SHP77 (cell line): ENCODE measurements around the gene JAGN1.
"Not testable (repeated sequence)": the region's sequence is repeated elsewhere in the genome, so short reads cannot be mapped to it uniquely, and the experiment has no call there.

Experiments
- DNase-seq, 2 experiments: peaks; one replicate each; lab custom pipeline; 2025; lab: John Stamatoyannopoulos, UW

JAGN1 gene

GRCh38 chr3:9867106-9867505, 23.3 kb upstream of the JAGN1 start:
- no peak for DNase-seq

DNA sequence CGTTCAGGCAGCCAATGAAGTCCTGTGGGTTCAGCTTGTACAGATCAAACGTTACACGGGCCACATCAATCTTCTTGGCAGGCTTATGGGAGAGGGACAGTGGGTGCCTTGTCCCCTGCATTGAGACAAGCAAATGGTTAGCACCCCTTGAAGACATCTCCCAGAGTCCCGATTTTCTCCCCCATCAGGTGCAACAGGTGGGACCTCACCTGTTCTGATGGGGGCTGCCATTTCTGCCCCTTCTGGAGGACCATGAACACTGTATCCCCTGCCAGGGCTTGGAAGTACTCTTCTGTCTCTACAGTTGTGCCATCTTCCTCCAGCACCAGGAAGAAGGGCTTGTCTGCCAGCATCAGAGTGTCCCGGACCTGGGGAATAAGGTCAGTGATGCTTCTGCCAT, 20.5 kb upstream of the JAGN1 start:
- DNase-seq: no peak

DNA sequence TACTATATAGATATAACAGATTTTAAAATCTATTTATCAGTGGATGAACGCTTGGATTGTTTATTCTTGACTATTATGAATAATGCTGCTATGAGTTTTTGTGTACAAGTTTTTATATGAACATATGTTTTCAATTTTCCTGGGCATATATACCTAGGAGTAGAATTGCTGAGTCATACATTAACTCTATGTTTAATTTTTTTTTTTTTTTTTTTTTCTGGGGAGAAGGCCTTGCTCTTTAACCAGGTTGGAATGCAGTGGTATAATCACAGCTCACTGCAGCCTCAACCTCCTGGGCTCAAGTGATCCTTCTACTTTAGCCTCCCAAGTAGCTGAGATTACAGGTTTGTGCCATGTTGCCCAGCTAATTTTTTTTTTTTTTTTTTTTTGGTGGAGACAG, 19.4 kb upstream of the JAGN1 start:
- no peak for DNase-seq

- DNase-seq: not testable (repeated sequence)
Observed at GRCh38 chr3:9872067-9872466, 18.3 kb upstream of the JAGN1 start.

GRCh38 chr3:9875448-9875847, 15.0 kb upstream of the JAGN1 start:
- peak; percentile 23 to 41 for DNase-seq

DNA sequence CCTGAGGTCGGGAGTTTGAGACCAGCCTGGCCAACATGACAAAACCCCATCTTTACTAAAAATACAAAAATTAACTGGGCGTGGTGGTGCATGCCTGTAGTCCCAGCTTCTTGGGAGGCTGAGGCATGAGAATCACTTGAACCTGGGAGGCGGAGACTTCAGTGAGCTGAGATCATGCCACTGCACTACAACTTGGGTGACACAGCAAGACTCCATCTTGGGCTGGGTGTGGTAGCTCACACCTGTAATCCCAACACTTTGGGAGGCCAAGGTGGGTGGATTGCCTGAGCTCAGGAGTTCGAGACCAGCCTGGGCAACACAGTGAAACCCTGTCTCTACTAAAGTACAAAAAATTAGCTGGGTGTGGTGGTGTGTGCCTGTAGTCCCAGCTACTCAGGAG, 14.2 kb upstream of the JAGN1 start:
- DNase-seq: not testable (repeated sequence)

DNA sequence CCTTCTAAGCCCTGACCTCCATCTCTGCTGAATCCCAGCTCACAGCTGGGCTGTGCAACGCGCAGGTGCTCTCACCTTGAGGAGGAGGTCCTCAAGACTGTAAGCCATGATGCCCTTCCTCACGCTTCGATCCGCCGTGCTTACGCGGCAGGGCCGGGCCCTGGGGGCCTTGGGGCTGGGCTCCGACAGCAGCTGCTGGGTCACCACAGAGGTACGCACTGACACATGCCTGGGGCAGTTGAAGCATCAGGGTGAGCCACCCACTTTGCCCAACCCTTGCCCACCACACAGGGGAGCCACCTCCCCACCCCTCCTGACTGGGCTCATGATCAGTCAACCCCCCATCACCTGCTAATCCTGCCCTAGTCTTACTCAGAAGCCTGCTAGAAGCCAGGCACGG, 13.4 kb upstream of the JAGN1 start:
- DNase-seq: no peak

DNA sequence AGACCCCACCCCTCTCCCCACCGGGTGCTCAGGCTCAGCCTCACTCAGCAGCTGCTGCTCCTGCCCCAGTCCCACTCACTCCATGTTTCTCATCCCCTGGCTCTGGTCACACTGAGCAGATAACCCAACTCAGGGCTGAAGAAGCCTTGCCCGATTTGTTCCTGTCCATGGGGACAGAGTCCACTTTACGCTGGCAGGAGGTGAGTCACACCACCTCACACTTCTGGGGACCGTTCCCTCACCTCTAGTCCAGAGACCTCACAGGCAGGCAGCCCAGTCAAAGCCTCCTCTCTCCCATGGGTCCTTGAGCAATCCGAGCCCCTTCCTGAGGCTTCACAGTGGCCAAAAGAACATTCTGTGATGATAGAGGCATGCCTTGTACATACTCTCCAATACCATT, 11.7 kb upstream of the JAGN1 start:
- DNase-seq: no peak

DNA sequence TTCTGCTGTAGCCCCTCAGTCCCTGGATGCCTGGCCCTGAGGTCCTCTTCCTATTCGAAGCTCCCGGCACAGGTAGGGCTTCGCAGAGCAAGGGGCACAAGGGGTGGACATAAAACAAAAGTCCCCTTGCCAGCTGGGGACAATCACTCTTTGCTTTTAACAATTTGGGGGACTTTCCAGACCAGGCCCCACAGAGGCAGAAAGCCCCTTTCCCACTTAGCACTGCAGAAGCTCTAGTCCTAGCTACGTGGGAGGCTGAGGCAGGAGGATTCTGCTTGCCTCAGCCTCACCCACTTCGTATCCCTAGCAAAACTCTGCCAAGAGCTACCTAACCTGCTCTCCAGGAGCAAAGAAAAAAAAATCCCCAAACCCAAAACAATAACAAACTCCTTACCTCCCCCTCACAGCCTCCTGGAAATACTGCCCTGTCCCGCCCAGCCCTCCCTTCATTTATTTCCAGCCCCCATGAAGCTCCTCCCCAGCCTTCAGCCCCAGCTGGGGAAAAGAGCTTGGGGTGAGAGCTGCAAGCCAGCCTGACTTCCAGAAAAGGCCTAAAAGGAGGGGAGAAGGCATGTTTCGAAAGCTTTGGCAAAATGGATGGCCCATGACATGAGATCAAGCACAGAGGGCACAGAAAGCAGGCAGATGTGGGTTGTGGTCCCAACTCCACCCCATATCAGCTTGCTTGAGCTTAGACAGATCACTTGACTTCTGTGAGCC, 10.4 kb upstream of the JAGN1 start, which contains the start of gene CIDEC:
Gene CIDEC, minus strand, starts transcription at position 424 of the 720 bp plus-strand sequence. CDS start 1,767 bp downstream, outside the sequence.
- DNase-seq: no peak

- DNase-seq: peak; percentile 29 to 62
Observed at GRCh38 chr3:9881441-9881840, 9.0 kb upstream of the JAGN1 start.

DNA sequence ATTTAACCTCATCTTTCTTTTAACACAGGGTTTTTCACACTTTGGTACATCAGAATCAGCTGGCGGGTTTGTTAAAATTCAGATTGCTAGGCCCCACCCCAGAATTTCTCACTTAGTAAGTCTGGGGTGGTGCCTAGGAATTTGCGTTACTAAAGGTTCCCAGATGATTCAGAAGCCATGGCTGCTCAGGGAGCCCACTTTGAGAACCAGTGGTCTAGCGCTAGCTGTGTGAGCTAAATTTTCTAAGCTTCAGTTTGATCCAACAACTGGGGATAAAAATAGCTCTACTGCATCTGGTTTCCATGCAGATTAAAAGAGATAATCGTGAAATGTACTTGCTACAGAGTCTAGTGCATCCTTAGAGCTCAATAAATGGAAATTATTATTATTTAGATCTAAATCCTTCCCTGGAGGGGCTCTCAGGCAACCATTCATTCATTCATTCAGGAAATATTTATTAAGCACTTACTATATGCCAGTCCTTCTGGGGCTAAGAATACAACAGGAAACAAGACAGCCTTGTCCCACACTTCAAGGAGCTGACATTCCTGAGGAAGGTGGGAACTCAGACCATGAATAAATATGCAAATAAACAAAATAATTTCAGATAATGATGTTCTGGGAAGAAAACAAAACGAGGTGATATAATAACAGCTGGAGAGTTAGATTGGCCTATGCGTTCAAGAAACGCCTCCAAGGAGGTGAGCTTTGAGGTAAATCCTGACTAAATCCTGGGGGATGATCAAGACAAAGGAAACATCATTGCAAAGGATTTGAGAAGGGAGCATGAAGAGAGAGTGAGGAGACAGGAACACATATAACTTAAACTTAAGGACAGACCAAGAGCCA, 6.5 kb upstream of the JAGN1 start:
- DNase-seq: no peak

DNA sequence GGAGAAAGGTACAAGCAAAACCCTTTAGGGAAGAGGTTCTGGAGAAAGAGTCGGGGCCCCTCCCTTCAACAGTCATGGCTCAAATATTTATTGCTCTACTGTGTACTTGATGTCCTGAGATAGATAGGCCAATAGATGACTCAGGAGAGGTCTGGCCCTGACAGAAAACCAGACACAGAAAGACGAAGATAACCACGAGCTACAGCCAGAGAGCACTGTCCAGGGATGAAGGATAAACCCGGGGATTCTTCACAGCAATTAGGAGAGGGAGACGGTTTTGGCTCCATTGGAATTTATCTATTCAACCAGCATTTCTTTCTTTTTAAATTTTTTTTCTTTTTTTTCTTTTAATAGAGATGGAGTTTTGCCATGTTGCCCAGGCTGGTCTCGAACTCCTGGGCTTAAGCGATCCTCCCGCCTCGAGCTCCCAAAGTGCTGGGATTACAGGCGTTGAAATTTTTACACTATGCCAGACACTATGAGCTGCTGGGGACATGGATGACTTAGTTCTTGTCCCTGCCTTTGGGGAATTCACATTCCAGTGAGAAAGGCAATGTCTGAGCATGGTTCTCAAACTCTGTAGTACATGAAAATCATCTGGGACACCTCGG, 5.8 kb upstream of the JAGN1 start:
- no peak for DNase-seq

- DNase-seq: no peak
Observed at GRCh38 chr3:9886328-9886727, 4.1 kb upstream of the JAGN1 start.

DNA sequence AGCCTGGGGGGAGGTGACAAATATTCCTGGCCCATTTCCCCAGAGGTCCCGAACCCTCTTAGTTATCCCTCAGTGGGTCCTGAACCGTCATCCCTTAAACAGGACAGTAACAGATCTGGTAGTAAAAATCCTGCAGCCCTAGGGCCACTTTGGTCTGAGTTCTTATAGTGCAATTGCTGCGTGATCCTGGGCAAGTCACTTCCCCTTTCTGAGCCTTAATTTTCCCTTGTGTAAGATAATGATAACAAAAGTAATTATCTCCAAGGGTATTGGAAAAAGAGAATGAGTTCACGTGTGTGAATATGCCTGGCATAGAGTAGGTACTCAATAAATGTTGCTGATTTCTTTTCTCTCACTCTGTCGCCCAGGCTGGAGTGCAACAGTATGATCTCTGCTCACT, 2.9 kb upstream of the JAGN1 start:
- DNase-seq: no peak

GRCh38 chr3:9888540-9888939, 1.9 kb upstream of the JAGN1 start:
- no peak for DNase-seq

DNA sequence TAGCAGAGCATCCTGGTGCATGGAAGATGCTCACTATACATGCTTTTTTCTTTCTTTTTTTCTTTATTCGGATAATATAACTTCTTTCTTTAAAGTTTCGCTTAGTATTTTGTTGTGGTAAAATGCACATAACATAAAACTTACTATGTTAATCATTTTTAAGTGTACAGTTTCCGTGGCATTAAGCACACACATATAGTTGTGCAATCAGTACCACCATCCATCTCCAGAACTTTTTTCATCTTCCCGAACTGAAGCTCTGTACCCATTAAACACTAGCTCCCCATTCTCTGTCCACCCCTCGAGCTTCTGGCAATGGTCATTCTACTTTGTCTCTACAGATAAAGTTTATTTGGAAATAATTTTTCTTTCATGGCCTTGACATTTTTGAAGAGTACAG, 1.0 kb upstream of the JAGN1 start:
- DNase-seq: no peak

DNA sequence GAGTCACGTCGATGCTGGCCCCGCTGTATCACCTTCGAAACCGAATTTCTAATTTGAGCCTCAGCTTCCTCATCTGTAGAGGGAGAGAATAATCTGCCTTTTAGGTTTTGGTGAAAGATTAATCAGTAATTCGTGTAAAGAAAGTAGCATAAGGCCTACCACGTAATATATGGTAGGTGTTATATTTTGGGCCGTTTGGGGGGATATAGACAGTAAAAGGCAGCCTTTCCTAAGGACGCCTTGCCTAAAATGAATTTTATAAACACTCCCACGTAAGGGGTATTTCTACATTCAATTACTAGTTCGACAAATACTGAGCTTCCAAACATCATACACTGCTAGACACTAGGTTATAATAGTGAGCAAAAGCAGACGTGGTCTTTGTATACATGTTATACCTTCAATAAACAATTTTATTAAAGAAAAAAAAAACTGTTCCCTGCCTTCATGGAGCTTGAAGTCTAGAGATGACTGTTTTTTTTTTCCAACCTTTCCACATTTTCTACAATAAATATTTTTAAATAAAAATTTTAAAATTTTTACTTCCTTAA, 737 bp downstream of the JAGN1 start:
- DNase-seq: no peak

GRCh38 chr3:9893739-9894138, 3.3 kb downstream of the JAGN1 start:
- DNase-seq: no peak

DNA sequence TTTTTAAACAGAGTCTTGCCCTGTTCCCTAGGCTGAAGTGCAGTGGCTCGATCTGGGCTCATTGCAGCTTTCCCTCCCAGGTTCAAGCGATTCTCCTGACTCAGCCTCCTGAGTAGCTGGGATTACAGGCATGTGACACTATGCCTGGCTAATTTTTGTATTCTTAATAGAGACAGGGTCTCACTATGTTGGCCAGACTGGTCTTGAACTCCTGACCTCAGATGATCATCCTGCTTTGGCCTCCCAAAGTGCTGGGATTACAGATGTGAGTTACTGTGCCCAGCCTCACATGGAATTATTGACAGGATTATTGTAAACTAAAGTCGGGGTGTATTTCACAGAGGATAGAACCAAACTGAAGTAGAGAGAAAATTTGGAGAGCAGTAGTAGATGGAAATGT, 5.3 kb downstream of the JAGN1 start:
- DNase-seq: not testable (repeated sequence)

GRCh38 chr3:9896755-9897407, 6.5 kb downstream of the JAGN1 start:
- not testable (repeated sequence) for DNase-seq

- peak in 1 of 2 experiments; percentile 14 for DNase-seq
Observed at GRCh38 chr3:9897408-9898372, 7.3 kb downstream of the JAGN1 start.
